Activated CD4-positive, alpha-beta T cell treated with anti-CD3 and anti-CD28 coated beads, Interleukin-10, Interleukin-2, amounts not matched to agents 100 ng/mL and 50 ng/mL, durations not matched to agents 16 hours and 8 hours (primary cell): ENCODE results near the gene SLX9.
"Not testable (repeated sequence)": the region's sequence is repeated elsewhere in the genome, so short reads cannot be mapped to it uniquely, and the experiment has no call there.

ENCODE experiments used
- DNase-seq: peaks from one replicate; pipeline ENCODE4 v3.0.0-alpha.2; 2020

The SLX9 gene

GRCh38 chr21:45022736-45023135 lies 82.9 kb downstream of the SLX9 start:
- no peak for DNase-seq

DNA sequence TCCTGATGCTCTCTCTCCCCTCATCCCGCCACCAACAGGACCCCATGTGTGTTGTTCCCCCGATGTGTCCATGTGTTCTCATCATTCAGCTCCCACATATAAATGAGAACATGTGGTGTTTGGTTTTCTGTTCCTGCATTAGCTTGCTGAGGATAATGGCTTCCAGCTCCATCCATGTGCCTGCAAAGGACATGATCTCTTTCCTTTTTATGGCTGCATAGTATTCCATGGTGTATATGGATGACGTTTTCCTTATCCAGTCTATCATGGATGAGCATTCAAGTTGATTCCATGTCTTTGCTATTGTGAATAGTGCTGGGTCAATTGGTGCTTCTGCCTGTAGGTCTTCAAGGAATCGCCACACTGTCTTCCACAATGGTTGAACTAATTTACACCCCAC lies 84.7 kb downstream of the SLX9 start:
- DNase-seq, result not testable (repeated sequence)

DNA sequence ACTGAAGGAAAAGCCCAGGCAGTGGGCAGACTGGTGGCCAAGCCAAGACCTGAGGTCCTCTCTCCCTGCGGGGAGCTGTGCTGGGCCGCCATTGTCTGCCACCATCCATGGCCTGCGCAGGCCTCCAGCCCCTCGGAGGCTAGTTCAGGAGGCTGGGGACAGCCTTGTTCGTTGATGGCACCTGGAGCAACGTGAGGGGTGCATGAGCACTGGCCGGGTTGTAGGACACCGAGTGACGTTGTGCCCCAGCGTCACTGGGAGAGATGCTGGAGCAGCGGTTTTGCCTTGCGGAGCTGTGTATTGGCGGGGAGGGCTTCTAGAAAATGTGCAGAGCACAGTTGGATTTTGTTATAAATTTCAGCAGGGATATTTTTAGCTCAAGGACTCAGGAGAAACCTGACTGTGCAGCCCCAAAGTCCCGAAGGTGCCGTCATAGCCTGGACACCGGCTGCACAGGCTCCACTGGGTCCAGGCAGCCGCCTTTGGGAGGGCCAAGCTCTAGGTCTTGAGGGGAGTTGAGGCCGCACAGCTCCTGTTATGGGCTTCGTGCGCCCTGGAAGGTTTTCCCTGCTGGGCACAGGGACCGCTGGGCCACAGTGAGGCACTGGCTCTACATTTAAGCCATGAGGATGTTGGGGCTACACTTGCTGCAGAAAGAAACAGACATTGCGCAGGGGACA lies 86.4 kb downstream of the SLX9 start:
- DNase-seq, result no peak
